HepG2 (cell line): Measurements from ENCODE around the gene PTGR3. TPM values are rescaled to one million over a fixed set of nuclear protein-coding genes. Genes with fewer than 3 reads are reported as not detected.

Source experiments
- ATF1 ChIP-seq: IDR thresholded peaks from 2 replicates; pipeline ENCODE4 v1.6.1; 2016; ENCODE audit warnings: mild to moderate bottlenecking, control low read depth
- HOXA5 ChIP-seq: sonication (generic); formaldehyde crosslinking; IDR thresholded peaks from 2 replicates; pipeline ENCODE4 v1.4.0; 2020; ENCODE audit warnings: missing genetic modification reagents
- MLXIP ChIP-seq: sonication (generic); formaldehyde crosslinking; IDR thresholded peaks from 2 replicates; pipeline ENCODE4 v1.9.0; 2021; ENCODE audit warnings: missing genetic modification reagents, borderline replicate concordance
- PHF20 ChIP-seq: sonication (generic); formaldehyde crosslinking; IDR thresholded peaks from 2 replicates; pipeline ENCODE4 v1.5.0; 2020; ENCODE audit warnings: mild to moderate bottlenecking, missing genetic modification reagents
- PHF8 ChIP-seq: sonication (generic); formaldehyde crosslinking; IDR thresholded peaks from 2 replicates; pipeline ENCODE4 v1.5.0; 2020; ENCODE audit warnings: missing genetic modification reagents
- PITX1 ChIP-seq: sonication (generic); formaldehyde crosslinking; IDR thresholded peaks from 2 replicates; pipeline ENCODE4 v1.5.1; 2020; ENCODE audit warnings: mild to moderate bottlenecking, missing genetic modification reagents
- RAD21 ChIP-seq: fragments of 450-650 bp; formaldehyde crosslinking; IDR thresholded peaks from 2 replicates; pipeline ENCODE4 v1.5.0; 2020; ENCODE audit warnings: mild to moderate bottlenecking
- TCF12 ChIP-seq, 2 experiments: fragments of 450-650 bp in 1 of 2; sonication (generic) in 1 of 2; formaldehyde crosslinking in 1 of 2; IDR thresholded peaks; 2 replicates each; pipeline versions ENCODE4 v1.6.1 to v1.8.0; 2017 to 2022; ENCODE audit warnings: antibody characterized with exemption in 1 of 2, mild to moderate bottlenecking in 1 of 2, missing genetic modification reagents in 1 of 2, moderate library complexity in 1 of 2
- THAP11 ChIP-seq: IDR thresholded peaks from 2 replicates; pipeline ENCODE4 v1.6.1; 2016; ENCODE audit warnings: missing biosample characterization, missing genetic modification reagents
- ZBTB38 ChIP-seq: sonication (generic); formaldehyde crosslinking; IDR thresholded peaks from 2 replicates; pipeline ENCODE4 v1.5.1; 2020; ENCODE audit warnings: mild to moderate bottlenecking, missing genetic modification reagents
- ZNF124 ChIP-seq: sonication (generic); formaldehyde crosslinking; IDR thresholded peaks from 2 replicates; pipeline ENCODE4 v1.4.0; 2020; ENCODE audit warnings: missing genetic modification reagents
- ZNF17 ChIP-seq: sonication (generic); formaldehyde crosslinking; IDR thresholded peaks from 2 replicates; pipeline ENCODE4 v1.5.0; 2020; ENCODE audit warnings: mild to moderate bottlenecking, missing genetic modification reagents
- ZNF367 ChIP-seq: sonication (generic); formaldehyde crosslinking; IDR thresholded peaks from 2 replicates; pipeline ENCODE4 v1.4.0; 2020; ENCODE audit warnings: missing genetic modification reagents, borderline replicate concordance
- ZNF605 ChIP-seq: sonication (generic); formaldehyde crosslinking; IDR thresholded peaks from 2 replicates; pipeline ENCODE4 v1.8.0; 2022; ENCODE audit warnings: mild to moderate bottlenecking, missing genetic modification reagents
- ZNF609 ChIP-seq: sonication (generic); formaldehyde crosslinking; IDR thresholded peaks from 2 replicates; pipeline ENCODE4 v1.4.0; 2020; ENCODE audit warnings: mild to moderate bottlenecking, missing genetic modification reagents, borderline replicate concordance
- ZSCAN20 ChIP-seq: sonication (generic); formaldehyde crosslinking; IDR thresholded peaks from 2 replicates; pipeline ENCODE4 v1.4.0; 2020; ENCODE audit warnings: missing genetic modification reagents, mild to moderate bottlenecking, borderline replicate concordance
- polyA plus RNA-seq, 8 experiments: library from polyadenylated mRNA; depleted of rRNA in 3 of 8; stranded (reverse) in 7 of 8; unstranded in 1 of 8; fragments of >200 nt; fragmentation: Illumina TruSeq in 4 of 8; extraction: Trizol in 4 of 8; gene quantifications; 2 replicates each; pipeline versions ENCODE4 v1.2.1 to v1.2.3, GENCODE V29; 2011 to 2016; ENCODE audit warnings: low read depth in 4 of 8, missing spikeins in 1 of 8, mixed read lengths in 1 of 8; ENCODE audit not compliant: insufficient read depth in 1 of 8
- total RNA-seq, 5 experiments: library from RNA; depleted of rRNA; stranded (reverse); fragments of >200 nt; fragmentation: Illumina TruSeq; extraction: Trizol; gene quantifications; 2 replicates each; pipeline ENCODE4 v1.2.3, GENCODE V29; 2016; ENCODE audit warnings: low read depth in 1 of 5
- TF ChIP-seq, protein P1 (sequence below): sonication (generic); formaldehyde crosslinking; conservative IDR thresholded peaks from 2 replicates; pipeline ENCODE4 v1.4.0; 2020; ENCODE audit warnings: missing genetic modification reagents
- TF ChIP-seq, protein P2 (sequence below): sonication (generic); formaldehyde crosslinking; IDR thresholded peaks from 2 replicates; pipeline ENCODE4 v1.4.0; 2020; ENCODE audit warnings: missing genetic modification reagents, borderline replicate concordance
- TF ChIP-seq, protein P3 (sequence below): IDR thresholded peaks from 2 replicates; pipeline ENCODE4 v1.6.1; 2016; ENCODE audit warnings: missing genetic modification reagents, missing compliant biosample characterization

PTGR3 gene
- total and polyA plus RNA-seq, 2 of the 13 experiments (the other 11 are each of a cell fraction or from before 2014, with no cell fraction given), result 11.5 to 25.3 TPM

- TF ChIP-seq ZNF605 (CRISPR knock-in tag), result no peak
- TF ChIP-seq HOXA5 (CRISPR knock-in tag), result 0 out of 2 replicates have a peak, but pooled peaks have one; percentile 11
- TF ChIP-seq ATF1 (CRISPR knock-in tag), result no peak
- no peak for TF ChIP-seq TCF12 (IDR thresholded peaks at IDR 0.05)
- TF ChIP-seq TCF12 (CRISPR knock-in tag; IDR thresholded peaks at IDR 0.05), result peak; percentile 44; the same call in 1 of the 2 replicates
- peak; percentile 58 for TF ChIP-seq PHF8 (CRISPR knock-in tag)
- no peak for TF ChIP-seq ZNF609 (CRISPR knock-in tag)
- 0 out of 2 replicates have a peak, but pooled peaks have one; percentile 10 for TF ChIP-seq THAP11 (CRISPR knock-in tag)
- no peak for TF ChIP-seq PHF20 (CRISPR knock-in tag)
- 0 out of 2 replicates have a peak, but pooled peaks have one; percentile 47 for TF ChIP-seq ZNF124 (CRISPR knock-in tag)
- TF ChIP-seq, protein P1, sequence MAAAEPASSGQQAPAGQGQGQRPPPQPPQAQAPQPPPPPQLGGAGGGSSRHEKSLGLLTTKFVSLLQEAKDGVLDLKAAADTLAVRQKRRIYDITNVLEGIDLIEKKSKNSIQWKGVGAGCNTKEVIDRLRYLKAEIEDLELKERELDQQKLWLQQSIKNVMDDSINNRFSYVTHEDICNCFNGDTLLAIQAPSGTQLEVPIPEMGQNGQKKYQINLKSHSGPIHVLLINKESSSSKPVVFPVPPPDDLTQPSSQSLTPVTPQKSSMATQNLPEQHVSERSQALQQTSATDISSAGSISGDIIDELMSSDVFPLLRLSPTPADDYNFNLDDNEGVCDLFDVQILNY (CRISPR knock-in tag), result 0 out of 2 replicates have a peak, but pooled peaks have one; percentile 23
- no peak for TF ChIP-seq ZNF367
- TF ChIP-seq PITX1 (CRISPR knock-in tag), result no peak
- TF ChIP-seq ZNF17 (CRISPR knock-in tag), result no peak
- TF ChIP-seq MLXIP (CRISPR knock-in tag), result no peak
- TF ChIP-seq ZBTB38 (CRISPR knock-in tag), result 0 out of 2 replicates have a peak, but pooled peaks have one; percentile 20
- TF ChIP-seq, protein P2, sequence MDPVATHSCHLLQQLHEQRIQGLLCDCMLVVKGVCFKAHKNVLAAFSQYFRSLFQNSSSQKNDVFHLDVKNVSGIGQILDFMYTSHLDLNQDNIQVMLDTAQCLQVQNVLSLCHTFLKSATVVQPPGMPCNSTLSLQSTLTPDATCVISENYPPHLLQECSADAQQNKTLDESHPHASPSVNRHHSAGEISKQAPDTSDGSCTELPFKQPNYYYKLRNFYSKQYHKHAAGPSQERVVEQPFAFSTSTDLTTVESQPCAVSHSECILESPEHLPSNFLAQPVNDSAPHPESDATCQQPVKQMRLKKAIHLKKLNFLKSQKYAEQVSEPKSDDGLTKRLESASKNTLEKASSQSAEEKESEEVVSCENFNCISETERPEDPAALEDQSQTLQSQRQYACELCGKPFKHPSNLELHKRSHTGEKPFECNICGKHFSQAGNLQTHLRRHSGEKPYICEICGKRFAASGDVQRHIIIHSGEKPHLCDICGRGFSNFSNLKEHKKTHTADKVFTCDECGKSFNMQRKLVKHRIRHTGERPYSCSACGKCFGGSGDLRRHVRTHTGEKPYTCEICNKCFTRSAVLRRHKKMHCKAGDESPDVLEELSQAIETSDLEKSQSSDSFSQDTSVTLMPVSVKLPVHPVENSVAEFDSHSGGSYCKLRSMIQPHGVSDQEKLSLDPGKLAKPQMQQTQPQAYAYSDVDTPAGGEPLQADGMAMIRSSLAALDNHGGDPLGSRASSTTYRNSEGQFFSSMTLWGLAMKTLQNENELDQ, result no peak
- TF ChIP-seq RAD21 (CRISPR knock-in tag), result peak; percentile 26; the same call in 1 of the 2 replicates
- 0 out of 2 replicates have a peak, but pooled peaks have one; percentile 46 for TF ChIP-seq ZSCAN20
- TF ChIP-seq, protein P3, sequence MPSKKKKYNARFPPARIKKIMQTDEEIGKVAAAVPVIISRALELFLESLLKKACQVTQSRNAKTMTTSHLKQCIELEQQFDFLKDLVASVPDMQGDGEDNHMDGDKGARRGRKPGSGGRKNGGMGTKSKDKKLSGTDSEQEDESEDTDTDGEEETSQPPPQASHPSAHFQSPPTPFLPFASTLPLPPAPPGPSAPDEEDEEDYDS (CRISPR knock-in tag), result no peak
These were observed 157 bp downstream of the PTGR3 start (continued) for GRCh38 chr18:75208836-75209128.
